GM12864 (cell line): ENCODE results near the gene POF1B.
"Not testable (repeated sequence)": the region's sequence is repeated elsewhere in the genome, so short reads cannot be mapped to it uniquely, and the experiment has no call there.

ENCODE experiments used
- DNase-seq: peaks from one replicate; pipeline ENCODE4 v3.0.0-alpha.2; 2011; ENCODE audit warnings: low read depth
- H3K4me3 ChIP-seq: 2 replicates; pipeline ENCODE4 v1.5.1; 2011; ENCODE audit warnings: mild to moderate bottlenecking, low read depth, low read length, control low read depth
- CTCF ChIP-seq: IDR thresholded peaks from 2 replicates; pipeline ENCODE4 v1.5.1; 2011; ENCODE audit warnings: low read depth, mild to moderate bottlenecking, moderate library complexity, low read length, control low read depth, inconsistent platforms; ENCODE audit errors: missing control alignments

The POF1B gene

GRCh38 chrX:85378461-85378860 is 1.0 kb downstream of the POF1B start:
- no peak for DNase-seq
- TF ChIP-seq CTCF = no peak
- no peak overlapping the region for H3K4me3 ChIP-seq

DNA sequence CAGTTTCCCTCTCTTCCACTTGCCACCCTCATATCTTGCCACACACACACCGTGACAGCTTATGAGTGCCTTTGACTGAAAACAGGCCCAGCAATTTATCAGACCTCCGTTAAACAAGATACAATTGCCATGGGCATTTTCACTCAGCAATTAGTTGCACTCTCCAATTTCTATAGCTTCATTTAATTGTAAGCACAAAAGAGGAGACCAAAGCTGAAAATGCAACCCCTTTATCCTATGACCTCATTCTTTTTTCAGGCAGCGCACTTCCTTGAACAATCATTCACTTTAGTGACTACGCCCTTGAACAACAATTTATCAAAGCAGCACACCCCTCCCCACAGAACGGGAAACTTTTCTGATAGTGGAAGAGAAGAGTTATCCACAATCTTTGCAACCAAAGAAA is 4.1 kb downstream of the POF1B start:
- no peak for DNase-seq
- no peak for TF ChIP-seq CTCF
- H3K4me3 ChIP-seq = no peak overlapping the region

GRCh38 chrX:85365370-85365995 is 14.0 kb downstream of the POF1B start:
- no peak overlapping the region for H3K4me3 ChIP-seq
- no peak for DNase-seq
- TF ChIP-seq CTCF = no peak

DNA sequence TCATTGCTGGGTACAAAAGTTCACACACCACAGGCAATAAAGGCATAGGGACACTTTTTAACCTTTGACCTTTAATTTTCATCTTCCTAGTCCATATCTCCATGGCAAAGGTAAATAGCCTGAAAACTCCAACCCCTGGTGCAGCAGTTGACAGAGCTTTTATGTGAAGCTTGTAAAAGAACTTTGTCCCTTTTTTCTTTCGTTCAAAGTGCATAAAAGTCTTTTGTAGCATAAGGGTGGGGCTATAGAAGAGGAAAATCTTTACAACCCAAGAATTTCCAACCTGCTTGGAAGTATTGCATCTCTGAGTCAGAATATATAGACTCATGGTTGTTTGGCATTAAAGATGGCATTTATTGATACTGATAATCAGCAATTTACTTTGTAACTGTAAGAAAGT is 20.4 kb downstream of the POF1B start:
- DNase-seq = no peak
- TF ChIP-seq CTCF = no peak
- H3K4me3 ChIP-seq = no peak overlapping the region

- no peak for DNase-seq
- no peak for TF ChIP-seq CTCF
- no peak overlapping the region for H3K4me3 ChIP-seq
Measured at GRCh38 chrX:85345523-85345922, 33.9 kb downstream of the POF1B start.

DNA sequence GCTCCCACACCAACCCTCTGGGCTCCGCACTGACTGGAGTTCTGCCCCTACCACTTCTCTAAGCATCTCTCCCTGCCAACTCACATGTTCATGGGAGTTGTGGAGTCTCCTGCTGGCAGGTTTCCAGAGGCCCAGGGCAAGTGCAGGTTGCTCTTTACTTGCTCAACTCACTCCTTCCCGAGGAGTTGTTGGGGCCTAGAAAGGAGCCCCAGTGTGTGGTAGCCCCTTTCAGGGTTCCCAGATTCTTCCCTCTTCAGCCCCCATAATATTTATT is 52.5 kb downstream of the POF1B start:
- H3K4me3 ChIP-seq = no peak overlapping the region
- DNase-seq = no peak
- TF ChIP-seq CTCF = no peak

DNA sequence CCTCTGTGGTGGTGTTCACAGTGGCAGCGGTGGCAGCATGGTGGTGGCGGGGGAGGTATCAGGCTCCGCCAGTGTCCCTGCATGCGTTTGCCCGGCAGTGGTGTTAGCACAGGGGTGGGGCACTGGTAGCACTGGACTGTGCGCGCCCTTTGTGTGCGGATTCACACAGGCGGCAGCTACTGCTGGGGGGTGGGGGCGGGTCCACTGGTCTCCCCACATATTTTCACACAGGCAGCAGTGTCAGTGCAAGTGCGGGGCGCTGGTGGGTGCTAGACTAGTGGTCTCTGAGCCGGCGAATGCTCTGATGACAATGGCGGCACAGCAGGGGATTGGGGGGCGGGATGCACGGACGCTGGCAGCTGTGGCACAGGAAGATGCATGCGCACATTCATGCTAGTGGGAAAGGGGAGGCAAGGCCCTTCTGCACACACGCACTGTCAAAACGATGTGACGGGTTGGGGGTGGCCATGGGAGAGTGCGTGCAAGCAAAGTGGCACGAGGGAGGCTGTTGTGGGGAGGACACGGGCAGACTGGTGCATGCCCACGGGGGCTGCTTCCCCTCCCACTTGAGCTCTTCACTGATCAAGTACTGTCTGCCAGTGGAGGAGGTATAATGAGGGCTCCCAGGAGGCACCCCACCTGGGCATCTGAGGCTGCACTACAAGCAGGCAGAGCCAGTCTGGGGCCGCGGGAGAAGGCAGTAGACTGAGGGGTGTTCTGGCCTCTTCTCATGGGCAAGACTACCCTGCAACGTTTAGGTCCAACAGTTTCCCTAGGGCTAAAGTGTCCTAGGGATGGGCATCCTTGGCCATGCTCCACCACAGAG is 53.0 kb downstream of the POF1B start:
- no peak for TF ChIP-seq CTCF
- no peak overlapping the region for H3K4me3 ChIP-seq
- DNase-seq = no peak

DNA sequence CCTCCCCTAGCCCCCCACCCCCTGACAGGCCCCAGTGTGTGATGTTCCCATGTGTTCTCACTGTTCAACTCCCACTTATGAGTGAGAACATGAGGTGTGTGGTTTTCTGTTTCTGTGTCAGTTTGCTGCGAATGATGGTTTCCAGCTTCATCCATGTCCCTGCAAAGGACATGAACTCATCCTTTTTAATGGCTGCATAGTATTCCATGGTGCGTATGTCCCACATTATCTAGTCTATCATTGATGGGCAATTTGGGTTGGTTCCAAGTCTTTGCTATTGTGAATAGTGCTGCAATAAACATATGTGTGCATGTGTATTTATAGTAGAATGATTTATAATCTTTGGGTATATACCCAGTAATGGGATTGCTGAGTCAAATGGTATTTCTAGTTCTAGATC is 68.1 kb downstream of the POF1B start:
- not testable (repeated sequence) for H3K4me3 ChIP-seq, DNase-seq
